GM19397 (cell line): ENCODE results near the gene PPHLN1.

ENCODE experiments used
- ATAC-seq: cut with Tn5 transposase; IDR thresholded peaks from one replicate; pipeline ENCODE4 v1.9.1; 2021; ENCODE audit warnings: mild to moderate bottlenecking, moderate library complexity; ENCODE audit not compliant: unreplicated experiment

The PPHLN1 gene

GRCh38 chr12:42325653-42326474 lies at the start of gene PPHLN1, which contains the start of gene ZCRB1:
Gene PPHLN1, plus strand, starts transcription at chr12:42326167. Its CDS starts 9,736 bp downstream, at chr12:42335903.
Gene ZCRB1, minus strand, starts transcription at chr12:42326094. Its CDS starts 1,992 bp downstream, at chr12:42324102.
- ATAC-seq: peak; percentile 94

- no peak for ATAC-seq
Measured at GRCh38 chr12:42277396-42278127, 48.4 kb upstream of the PPHLN1 start.

GRCh38 chr12:42278128-42278510 lies 47.8 kb upstream of the PPHLN1 start:
- ATAC-seq: no peak

- no peak for ATAC-seq
Measured at GRCh38 chr12:42281278-42281677, 44.7 kb upstream of the PPHLN1 start.

- no peak for ATAC-seq
Measured at GRCh38 chr12:42281844-42282243, 44.1 kb upstream of the PPHLN1 start.

GRCh38 chr12:42282294-42282693 lies 43.7 kb upstream of the PPHLN1 start:
- ATAC-seq: no peak

GRCh38 chr12:42283739-42284138 lies 42.2 kb upstream of the PPHLN1 start:
- no peak for ATAC-seq

- ATAC-seq: no peak
Measured at GRCh38 chr12:42284157-42284556, 41.8 kb upstream of the PPHLN1 start.

GRCh38 chr12:42284876-42285275 lies 41.1 kb upstream of the PPHLN1 start:
- no peak for ATAC-seq

GRCh38 chr12:42285431-42285830 lies 40.5 kb upstream of the PPHLN1 start:
- no peak for ATAC-seq

GRCh38 chr12:42286741-42287140 lies 39.2 kb upstream of the PPHLN1 start:
- no peak for ATAC-seq

- ATAC-seq: no peak
Measured at GRCh38 chr12:42288544-42288943, 37.4 kb upstream of the PPHLN1 start.

- ATAC-seq: no peak
Measured at GRCh38 chr12:42291680-42292079, 34.3 kb upstream of the PPHLN1 start.

- no peak for ATAC-seq
Measured at GRCh38 chr12:42296503-42297109, 29.4 kb upstream of the PPHLN1 start.

- no peak for ATAC-seq
Measured at GRCh38 chr12:42298887-42299286, 27.1 kb upstream of the PPHLN1 start.

GRCh38 chr12:42299392-42300308 lies 26.3 kb upstream of the PPHLN1 start:
- peak; percentile 76 for ATAC-seq

- ATAC-seq: no peak
Measured at GRCh38 chr12:42306297-42306696, 19.7 kb upstream of the PPHLN1 start.

- no peak for ATAC-seq
Measured at GRCh38 chr12:42308390-42308789, 17.6 kb upstream of the PPHLN1 start.

- no peak for ATAC-seq
Measured at GRCh38 chr12:42309996-42310395, 16.0 kb upstream of the PPHLN1 start.

- ATAC-seq: no peak
Measured at GRCh38 chr12:42315108-42315507, 10.9 kb upstream of the PPHLN1 start.

- ATAC-seq: no peak
Measured at GRCh38 chr12:42320796-42321195, 5.2 kb upstream of the PPHLN1 start.
